Transverse colon (tissue), 3 donors: Measurements from ENCODE around the gene EXD3.

Experiments used
- EP300 ChIP-seq: sonication (generic); formaldehyde crosslinking; IDR thresholded peaks from one replicate; pipeline ENCODE4 v1.6.1; 2017; ENCODE audit warnings: antibody characterized with exemption, low read depth
- TF ChIP-seq, protein P1 (sequence below), 5 experiments: fragments of 200-600 bp in 3 of 5; fragments of 450-650 bp in 2 of 5; sonication (generic) in 3 of 5; IDR thresholded peaks; 1 replicate in 2 of 5; 2 replicates in 3 of 5; pipeline ENCODE4 v1.5.1; 2016 to 2017; ENCODE audit warnings: antibody characterized with exemption in 5 of 5, inconsistent platforms in 3 of 5, mild to moderate bottlenecking in 2 of 5, moderate library complexity in 1 of 5

- TF ChIP-seq, protein P1, sequence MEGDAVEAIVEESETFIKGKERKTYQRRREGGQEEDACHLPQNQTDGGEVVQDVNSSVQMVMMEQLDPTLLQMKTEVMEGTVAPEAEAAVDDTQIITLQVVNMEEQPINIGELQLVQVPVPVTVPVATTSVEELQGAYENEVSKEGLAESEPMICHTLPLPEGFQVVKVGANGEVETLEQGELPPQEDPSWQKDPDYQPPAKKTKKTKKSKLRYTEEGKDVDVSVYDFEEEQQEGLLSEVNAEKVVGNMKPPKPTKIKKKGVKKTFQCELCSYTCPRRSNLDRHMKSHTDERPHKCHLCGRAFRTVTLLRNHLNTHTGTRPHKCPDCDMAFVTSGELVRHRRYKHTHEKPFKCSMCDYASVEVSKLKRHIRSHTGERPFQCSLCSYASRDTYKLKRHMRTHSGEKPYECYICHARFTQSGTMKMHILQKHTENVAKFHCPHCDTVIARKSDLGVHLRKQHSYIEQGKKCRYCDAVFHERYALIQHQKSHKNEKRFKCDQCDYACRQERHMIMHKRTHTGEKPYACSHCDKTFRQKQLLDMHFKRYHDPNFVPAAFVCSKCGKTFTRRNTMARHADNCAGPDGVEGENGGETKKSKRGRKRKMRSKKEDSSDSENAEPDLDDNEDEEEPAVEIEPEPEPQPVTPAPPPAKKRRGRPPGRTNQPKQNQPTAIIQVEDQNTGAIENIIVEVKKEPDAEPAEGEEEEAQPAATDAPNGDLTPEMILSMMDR (IDR thresholded peaks at IDR 0.05): no peak
- no peak for TF ChIP-seq EP300
These were observed 67.1 kb downstream of the EXD3 start for GRCh38 chr9:137355761-137356365.
